Measurements from ENCODE around the gene GPC6.

DNA sequence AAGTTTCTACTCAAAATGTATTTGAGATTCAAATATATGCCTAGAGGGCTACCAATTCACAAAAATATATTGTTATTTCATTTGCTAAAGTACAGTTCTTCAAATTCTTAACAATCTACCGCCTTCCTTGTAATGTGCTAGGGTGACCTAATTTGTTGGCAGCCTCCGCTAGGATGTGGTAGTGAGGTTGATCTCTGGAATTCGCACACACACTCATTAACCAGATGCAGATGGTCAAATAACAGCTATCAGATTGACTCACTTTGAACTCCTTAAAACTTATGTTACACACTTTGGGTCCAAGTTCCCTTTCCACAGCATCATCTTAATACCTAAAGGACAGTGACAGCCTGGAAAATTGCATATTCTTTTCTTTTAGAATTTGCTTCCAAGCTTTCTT lies 885.6 kb downstream of the GPC6 start:
- TF ChIP-seq EP300 (IDR thresholded peaks at IDR 0.05) (no peak), POLR2AphosphoS5 (IDR thresholded peaks at IDR 0.05) (no peak)

All from suprapubic skin (tissue), 4 donors.